NCI-H345 treated with DMSO at 0.1 percent for 48 hours (cell line): ENCODE results near the gene KCNK2.

Experiments
- DNase-seq: peaks from one replicate; lab custom pipeline; 2025; ENCODE audit not compliant: unreplicated experiment; lab: John Stamatoyannopoulos, UW

KCNK2 gene

GRCh38 chr1:215251428-215251827, 168.9 kb downstream of the KCNK2 start:
- no peak for DNase-seq

DNA sequence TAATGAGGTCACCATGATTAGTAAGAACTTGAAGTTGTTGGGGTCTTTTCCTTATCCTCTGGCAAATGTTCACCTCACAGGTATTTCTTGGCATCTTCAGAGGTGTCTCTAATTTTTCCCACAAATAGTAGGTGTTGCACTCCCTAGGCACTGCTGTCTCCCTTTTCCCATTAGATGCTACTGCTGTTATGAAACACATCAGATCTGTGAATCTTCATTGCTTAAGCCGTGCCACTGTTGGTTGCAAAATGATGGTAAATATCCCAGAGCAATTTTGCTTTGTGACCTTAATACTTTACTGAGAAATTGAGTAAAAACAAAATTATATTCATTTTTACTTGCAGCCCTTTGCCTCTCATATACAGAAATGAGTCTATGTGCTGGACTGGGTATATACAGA, 169.6 kb downstream of the KCNK2 start:
- no peak for DNase-seq

DNA sequence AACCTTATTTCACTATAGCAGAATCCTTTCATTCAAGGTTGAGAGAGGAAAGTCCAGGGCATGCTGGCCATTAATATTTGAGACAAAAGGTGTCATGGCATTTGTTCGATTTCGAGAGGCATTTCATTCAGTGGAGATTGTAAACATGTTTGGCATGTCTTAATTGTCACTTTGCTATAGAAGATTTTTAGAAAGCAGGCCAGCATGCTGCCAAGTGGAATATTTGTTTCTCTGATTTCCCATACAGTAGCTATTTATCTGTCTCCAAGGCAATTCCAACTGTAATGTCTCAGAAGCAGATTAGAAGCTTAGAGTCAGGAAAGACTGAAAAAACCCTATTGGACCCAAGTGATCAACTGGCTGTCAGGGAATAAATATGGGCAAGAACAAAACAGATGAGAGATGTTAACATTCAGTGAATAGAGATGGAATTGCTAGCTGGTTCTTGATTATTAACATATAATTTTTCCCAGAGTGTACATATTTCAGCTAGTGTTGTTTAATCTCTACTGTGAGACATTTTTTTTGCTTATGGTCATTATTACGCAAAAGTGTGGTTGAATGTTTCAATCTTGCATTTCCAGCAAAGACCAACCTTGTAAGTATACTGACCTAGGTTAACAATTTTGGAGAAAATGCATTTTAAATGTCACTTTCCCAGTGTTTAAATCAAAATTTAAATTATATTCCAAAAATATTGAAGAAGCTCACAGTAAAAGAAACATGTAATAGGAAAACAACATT, 174.6 kb downstream of the KCNK2 start:
- no peak for DNase-seq

DNA sequence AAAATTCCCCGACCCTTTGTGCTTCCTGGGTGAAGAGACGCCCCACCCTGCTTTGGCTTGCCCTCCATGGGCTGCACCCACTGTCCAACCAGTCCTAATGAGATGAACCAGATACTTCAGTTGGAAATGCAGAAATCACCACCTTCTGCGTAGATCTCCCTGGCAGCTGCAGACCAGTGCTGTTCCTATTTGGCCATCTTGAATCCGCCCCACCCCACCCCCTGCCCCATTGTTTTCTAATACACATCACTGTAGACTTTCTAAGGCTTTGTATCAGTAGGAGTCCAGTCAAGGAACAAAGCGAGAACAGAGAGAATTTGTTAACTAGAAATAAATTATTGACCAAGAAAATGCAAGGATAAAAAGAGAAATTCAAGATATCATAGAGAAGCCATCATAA, 178.2 kb downstream of the KCNK2 start:
- no peak for DNase-seq

DNA sequence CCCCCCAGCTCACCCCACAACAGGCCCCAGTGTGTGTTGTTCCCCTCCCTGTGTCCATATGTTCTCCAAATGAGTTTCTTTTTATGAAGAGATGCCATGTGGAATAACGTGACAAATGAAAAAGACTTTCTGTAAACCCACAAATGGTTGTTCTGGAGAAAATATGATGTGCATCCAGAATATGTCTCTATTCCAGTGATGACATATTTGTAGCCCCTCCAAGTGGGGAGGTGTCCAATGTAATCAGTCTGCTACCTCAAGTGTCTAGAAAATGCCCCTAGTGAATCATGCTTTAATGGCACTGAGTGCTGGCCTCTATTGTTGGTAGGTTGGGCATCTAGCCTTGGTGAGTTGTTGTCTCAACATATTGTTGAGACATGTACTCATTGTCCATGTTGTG, 179.6 kb downstream of the KCNK2 start:
- DNase-seq, result no peak

DNA sequence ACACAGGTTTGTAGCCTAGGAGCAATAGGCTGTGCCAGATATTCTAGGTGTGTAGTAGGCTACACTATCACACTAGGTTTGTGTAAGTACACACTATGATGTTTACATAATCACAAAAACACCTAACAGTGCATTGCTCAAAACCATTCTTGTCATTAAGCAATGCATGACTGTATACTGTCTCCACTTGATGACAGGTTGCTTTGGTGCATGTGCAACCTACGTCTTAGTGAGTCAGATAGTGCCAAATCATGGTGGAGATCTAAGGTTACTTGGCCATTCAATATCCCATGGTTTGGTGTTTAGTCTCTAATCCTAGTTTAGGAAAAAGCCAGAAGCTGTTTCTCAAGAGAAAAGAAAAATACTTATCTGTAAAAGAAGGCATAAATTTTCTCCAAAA, 181.1 kb downstream of the KCNK2 start:
- no peak for DNase-seq

GRCh38 chr1:215264649-215265048, 182.1 kb downstream of the KCNK2 start:
- no peak for DNase-seq

DNA sequence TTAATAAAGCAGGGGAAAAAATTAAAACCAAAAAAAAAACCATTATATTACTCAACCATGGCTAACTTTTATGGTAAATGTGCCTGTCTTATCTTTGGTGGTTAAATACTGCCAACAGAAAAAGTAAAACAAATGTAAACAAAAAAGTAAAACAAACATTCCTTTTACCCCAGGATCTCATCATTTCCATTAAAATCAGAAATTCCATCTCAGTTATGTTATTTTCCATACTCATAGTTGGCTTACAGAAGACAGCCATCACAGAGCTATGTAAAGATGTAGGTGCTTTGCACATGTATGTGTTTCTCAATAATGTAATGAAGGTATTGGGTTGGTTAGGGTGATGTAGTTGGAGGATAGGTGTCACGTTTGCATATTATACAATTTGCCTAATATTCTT, 185.0 kb downstream of the KCNK2 start:
- no peak for DNase-seq

DNA sequence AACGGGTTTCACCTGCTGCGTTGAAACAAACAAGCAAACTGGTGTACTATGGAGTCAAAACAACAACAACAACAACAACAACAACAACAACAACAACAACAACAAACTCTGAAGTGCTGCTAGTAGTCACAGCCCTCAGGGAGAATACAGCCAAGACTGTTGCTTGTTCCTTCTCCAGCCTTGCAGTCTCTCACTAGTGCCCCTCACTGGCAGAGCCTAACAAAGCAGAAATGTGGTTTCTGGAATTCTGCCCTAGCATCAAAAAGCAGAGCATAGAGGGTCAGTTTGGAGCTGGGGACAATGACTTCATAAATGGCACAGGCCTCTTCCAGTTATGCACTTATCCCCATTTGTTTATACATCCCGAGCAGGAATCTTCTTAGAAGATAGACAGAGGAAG, 187.4 kb downstream of the KCNK2 start:
- no peak for DNase-seq

DNA sequence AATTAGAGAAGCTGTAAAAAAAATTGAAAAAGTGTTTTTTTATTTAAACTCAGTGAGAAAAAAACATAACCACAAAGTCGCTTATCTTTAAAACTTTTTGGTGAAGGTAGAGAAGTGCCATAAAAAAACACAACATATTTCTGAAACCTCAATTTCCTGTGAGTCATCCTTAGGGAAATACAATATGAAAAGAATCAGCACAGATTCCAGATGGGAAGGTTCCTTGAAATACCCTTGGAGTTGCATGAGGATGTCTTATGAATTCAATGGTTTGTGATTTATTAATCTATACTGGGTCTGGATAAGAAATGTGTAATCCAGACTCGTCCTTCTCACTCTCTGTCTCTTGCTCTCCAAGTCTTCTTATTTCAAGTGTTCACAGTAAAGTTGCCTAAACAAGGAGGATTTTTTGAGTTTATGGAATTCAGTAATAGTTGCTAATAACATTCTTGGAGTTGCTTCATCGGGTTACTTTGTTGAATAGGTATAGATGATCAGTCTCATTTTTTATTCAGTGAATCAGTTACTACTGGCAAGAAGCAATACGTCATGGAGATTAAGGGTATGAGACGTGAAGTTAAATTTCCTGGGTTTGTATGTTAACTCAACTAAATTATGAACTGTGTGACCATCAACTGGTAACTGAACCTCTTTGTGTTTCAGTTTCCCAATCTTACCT, 191.4 kb downstream of the KCNK2 start:
- DNase-seq, result no peak

DNA sequence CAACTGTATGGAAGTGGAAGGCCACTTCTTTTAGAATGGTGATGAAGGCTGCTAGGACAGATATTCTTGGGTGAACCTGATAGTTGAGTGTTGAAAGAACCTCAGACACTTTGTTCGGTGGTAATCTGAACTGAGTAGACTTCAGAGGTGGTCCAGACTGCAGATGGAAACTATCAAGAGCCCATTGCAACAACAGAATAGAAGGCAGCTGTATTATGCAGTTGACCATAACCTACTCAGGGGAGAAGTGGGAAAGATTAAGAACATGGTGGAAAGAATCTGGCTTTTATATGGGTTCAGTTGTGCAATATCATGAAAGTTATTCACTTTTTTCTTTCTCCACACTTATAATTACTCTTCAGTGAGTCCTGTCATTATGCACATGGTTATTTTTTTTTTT, 194.0 kb downstream of the KCNK2 start:
- no peak for DNase-seq

DNA sequence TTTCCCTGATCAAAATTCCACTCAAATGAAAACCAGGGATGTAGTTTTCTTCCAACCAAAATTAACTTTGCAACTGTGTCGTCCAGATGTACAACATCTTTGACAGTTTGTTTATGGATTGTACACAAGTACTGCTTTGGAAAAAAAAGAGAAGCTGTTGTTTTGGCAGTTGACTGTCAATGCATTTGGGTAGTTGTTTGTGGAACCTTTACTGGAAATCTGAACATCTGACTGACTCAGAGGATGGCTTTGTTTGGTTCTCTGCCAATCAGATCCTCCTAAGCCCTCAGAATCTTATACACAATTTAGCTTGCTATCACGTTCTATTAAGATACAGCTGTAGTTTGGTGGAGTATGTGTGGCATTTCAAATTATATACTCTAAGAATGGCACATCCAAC, 195.0 kb downstream of the KCNK2 start:
- DNase-seq, result no peak

- DNase-seq, result no peak
These were observed 197.1 kb downstream of the KCNK2 start for GRCh38 chr1:215279682-215280081.

DNA sequence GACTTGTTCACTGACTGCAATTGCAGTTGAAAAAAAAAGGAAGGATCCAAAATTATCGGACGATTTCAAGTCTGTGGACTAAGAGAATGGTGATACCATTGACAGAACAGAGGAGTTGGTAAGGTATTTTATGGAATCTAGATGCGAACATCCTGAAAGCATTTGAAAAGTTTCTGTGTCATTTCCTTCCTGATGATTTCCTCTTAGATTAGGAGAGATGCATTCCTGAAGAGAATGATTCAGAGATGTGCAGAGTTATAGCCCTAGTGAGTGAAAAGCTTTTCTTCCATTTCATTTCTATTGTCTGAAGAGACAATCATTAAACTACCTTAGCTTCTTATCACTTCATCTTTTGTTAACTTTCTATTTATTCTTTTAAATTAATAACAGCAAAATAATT, 200.0 kb downstream of the KCNK2 start:
- no peak for DNase-seq

GRCh38 chr1:215285013-215285800, 202.7 kb downstream of the KCNK2 start:
- no peak for DNase-seq
